HepG2 (cell line): ENCODE data around the gene CCNYL1. TPM values are rescaled to one million over a fixed set of nuclear protein-coding genes. Genes with fewer than 3 reads are reported as not detected.
A peak's percentile ranks its signal among the peaks of the same experiment; 100 is the strongest.

ENCODE experiments used
- CCAR2 ChIP-seq: fragments of 200-400 bp; formaldehyde crosslinking; optimal IDR thresholded peaks from 2 replicates; pipeline ENCODE3; 2018; ENCODE audit warnings: low read depth, mild to moderate bottlenecking, low read length, moderate library complexity
- EP300 ChIP-seq, 3 experiments: sonication (generic) in 1 of 3; formaldehyde crosslinking in 1 of 3; IDR thresholded peaks; 2 replicates each; pipeline versions ENCODE4 v1.5.1 to v1.6.1; 2011 to 2020; ENCODE audit warnings: low read depth in 2 of 3, low read length in 2 of 3, borderline replicate concordance in 1 of 3, improper control_type of control experiment in 1 of 3, mild to moderate bottlenecking in 1 of 3, missing genetic modification reagents in 1 of 3, moderate library complexity in 1 of 3
- FIP1L1 ChIP-seq: fragments of 200-400 bp; formaldehyde crosslinking; IDR thresholded peaks from 2 replicates; pipeline ENCODE4 v1.6.1; 2018; ENCODE audit warnings: low read depth, mild to moderate bottlenecking, low read length, moderate library complexity, borderline replicate concordance; ENCODE audit not compliant: insufficient read depth
- HMGXB4 ChIP-seq, 2 experiments: sonication (generic) in 1 of 2; formaldehyde crosslinking in 1 of 2; IDR thresholded peaks; 2 replicates each; pipeline versions ENCODE4 v1.4.0 to v1.6.1; 2018 to 2020; ENCODE audit warnings: missing genetic modification reagents in 2 of 2, borderline replicate concordance in 1 of 2, low read depth in 1 of 2, mild to moderate bottlenecking in 1 of 2, missing biosample characterization in 1 of 2
- IRF2 ChIP-seq: IDR thresholded peaks from 2 replicates; pipeline ENCODE4 v1.6.1; 2018; ENCODE audit warnings: missing genetic modification reagents, missing compliant biosample characterization
- MED13 ChIP-seq: sonication (generic); formaldehyde crosslinking; IDR thresholded peaks from 2 replicates; pipeline ENCODE4 v1.5.0; 2020; ENCODE audit warnings: missing genetic modification reagents
- MEF2D ChIP-seq: sonication (generic); formaldehyde crosslinking; IDR thresholded peaks from 2 replicates; pipeline ENCODE4 v1.5.1; 2020; ENCODE audit warnings: mild to moderate bottlenecking, missing genetic modification reagents
- MYC ChIP-seq: sonication (generic); formaldehyde crosslinking; IDR thresholded peaks from 2 replicates; pipeline ENCODE4 v1.9.0; 2021; ENCODE audit warnings: missing genetic modification reagents, borderline replicate concordance
- NR2F2 ChIP-seq: IDR thresholded peaks from 2 replicates; pipeline ENCODE4 v1.6.1; 2012; ENCODE audit warnings: low read depth, inconsistent platforms, borderline replicate concordance
- PAF1 ChIP-seq: IDR thresholded peaks from 2 replicates; pipeline ENCODE4 v1.6.1; 2016; ENCODE audit warnings: missing genetic modification reagents, missing compliant biosample characterization
- RXRA ChIP-seq: sonication (generic); formaldehyde crosslinking; IDR thresholded peaks from 2 replicates; pipeline ENCODE4 v1.5.1; 2020; ENCODE audit warnings: missing genetic modification reagents
- SMYD3 ChIP-seq: sonication (generic); formaldehyde crosslinking; IDR thresholded peaks from 2 replicates; pipeline ENCODE4 v1.8.1; 2023; ENCODE audit warnings: mild to moderate bottlenecking, missing genetic modification reagents
- SP2 ChIP-seq: sonication (generic); formaldehyde crosslinking; IDR thresholded peaks from 2 replicates; pipeline ENCODE4 v1.5.1; 2020; ENCODE audit warnings: mild to moderate bottlenecking, missing genetic modification reagents
- SRSF9 ChIP-seq: fragments of 200-400 bp; formaldehyde crosslinking; IDR thresholded peaks from 2 replicates; pipeline ENCODE4 v1.6.1; 2018; ENCODE audit warnings: borderline replicate concordance, mild to moderate bottlenecking, low read depth, low read length; ENCODE audit not compliant: insufficient read depth, poor library complexity, severe bottlenecking
- TOPORS ChIP-seq: sonication (generic); formaldehyde crosslinking; IDR thresholded peaks from 2 replicates; pipeline ENCODE4 v1.8.0; 2023; ENCODE audit warnings: mild to moderate bottlenecking, missing genetic modification reagents
- YEATS2 ChIP-seq: sonication (generic); formaldehyde crosslinking; IDR thresholded peaks from 2 replicates; pipeline ENCODE4 v1.4.0; 2020; ENCODE audit warnings: missing genetic modification reagents, borderline replicate concordance
- ZKSCAN8 ChIP-seq: IDR thresholded peaks from 2 replicates; pipeline ENCODE4 v1.6.1; 2016; ENCODE audit warnings: borderline replicate concordance, missing genetic modification reagents, missing compliant biosample characterization
- ZMYM2 ChIP-seq: sonication (generic); formaldehyde crosslinking; IDR thresholded peaks from 2 replicates; pipeline ENCODE4 v1.8.0; 2022; ENCODE audit warnings: mild to moderate bottlenecking, missing genetic modification reagents
- ZNF138 ChIP-seq: sonication (generic); formaldehyde crosslinking; IDR thresholded peaks from 2 replicates; pipeline ENCODE4 v1.5.0; 2020; ENCODE audit warnings: mild to moderate bottlenecking, low read depth, missing genetic modification reagents
- ZNF430 ChIP-seq: sonication (generic); formaldehyde crosslinking; IDR thresholded peaks from 2 replicates; pipeline ENCODE4 v1.9.0; 2021; ENCODE audit warnings: mild to moderate bottlenecking, missing genetic modification reagents
- ZNF431 ChIP-seq: sonication (generic); formaldehyde crosslinking; IDR thresholded peaks from 2 replicates; pipeline ENCODE4 v1.9.0; 2022; ENCODE audit warnings: missing genetic modification reagents, low read depth, mild to moderate bottlenecking, borderline replicate concordance
- ZNF670 ChIP-seq: sonication (generic); formaldehyde crosslinking; IDR thresholded peaks from 2 replicates; pipeline ENCODE4 v1.8.0; 2022; ENCODE audit warnings: mild to moderate bottlenecking, missing genetic modification reagents, borderline replicate concordance
- ZNF772 ChIP-seq: sonication (generic); formaldehyde crosslinking; IDR thresholded peaks from 2 replicates; pipeline ENCODE4 v1.5.0; 2020; ENCODE audit warnings: mild to moderate bottlenecking, missing genetic modification reagents
- ZNF879 ChIP-seq: sonication (generic); formaldehyde crosslinking; IDR thresholded peaks from 2 replicates; pipeline ENCODE4 v1.8.1; 2023; ENCODE audit warnings: missing genetic modification reagents
- polyA plus RNA-seq, 8 experiments: library from polyadenylated mRNA; depleted of rRNA in 3 of 8; stranded (reverse) in 7 of 8; unstranded in 1 of 8; fragments of >200 nt; fragmentation: Illumina TruSeq in 4 of 8; extraction: Trizol in 4 of 8; gene quantifications; 2 replicates each; pipeline versions ENCODE4 v1.2.1 to v1.2.3, GENCODE V29; 2011 to 2016; ENCODE audit warnings: low read depth in 4 of 8, missing spikeins in 1 of 8, mixed read lengths in 1 of 8; ENCODE audit not compliant: insufficient read depth in 1 of 8
- total RNA-seq, 5 experiments: library from RNA; depleted of rRNA; stranded (reverse); fragments of >200 nt; fragmentation: Illumina TruSeq; extraction: Trizol; gene quantifications; 2 replicates each; pipeline ENCODE4 v1.2.3, GENCODE V29; 2016; ENCODE audit warnings: low read depth in 1 of 5
- TF ChIP-seq, protein P1 (sequence below): sonication (generic); formaldehyde crosslinking; IDR thresholded peaks from 2 replicates; pipeline ENCODE4 v1.4.0; 2020; ENCODE audit warnings: missing genetic modification reagents, borderline replicate concordance

CCNYL1 gene
- total and polyA plus RNA-seq, 2 of the 13 experiments (the other 11 are each of a cell fraction or from before 2014, with no cell fraction given), result 12.5 to 16.2 TPM

DNA sequence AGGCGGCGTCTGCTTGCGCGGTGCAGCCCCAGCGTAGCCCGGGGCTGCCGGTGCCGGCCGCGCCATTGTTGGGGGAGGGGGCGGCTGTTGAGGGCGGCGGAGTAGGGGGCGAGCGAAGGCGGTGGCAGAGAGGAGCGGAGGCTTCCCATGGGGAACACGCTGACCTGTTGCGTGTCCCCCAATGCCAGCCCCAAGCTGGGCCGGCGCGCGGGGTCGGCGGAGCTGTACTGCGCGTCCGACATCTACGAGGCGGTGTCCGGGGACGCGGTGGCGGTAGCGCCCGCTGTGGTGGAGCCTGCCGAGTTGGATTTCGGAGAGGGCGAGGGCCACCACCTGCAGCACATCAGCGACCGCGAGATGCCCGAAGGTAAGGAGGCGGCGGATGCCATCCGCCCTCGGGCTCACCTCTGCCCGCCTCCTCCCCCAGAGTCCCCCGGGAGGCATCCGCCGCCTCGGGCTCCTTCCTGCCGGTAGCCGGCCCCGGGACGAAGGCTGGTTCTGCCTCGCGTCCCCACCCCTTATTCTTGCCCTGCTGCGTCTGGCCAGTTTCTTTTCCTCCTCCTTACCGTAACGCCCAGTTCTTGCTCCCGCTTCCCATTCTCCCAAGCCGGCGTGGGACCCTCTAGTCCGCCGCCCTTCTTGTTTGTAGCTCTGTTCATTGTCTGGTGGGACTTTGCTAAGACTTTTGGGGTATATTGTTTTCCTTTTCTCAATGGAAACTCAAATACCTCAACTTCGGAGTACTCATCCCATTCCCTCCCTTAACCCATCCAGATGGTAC is 500 bp downstream of the CCNYL1 start (continued):
- TF ChIP-seq RXRA (CRISPR knock-in tag) (0 out of 2 replicates have a peak, but pooled peaks have one; percentile 12), ZNF138 (CRISPR knock-in tag) (peak; percentile 48; the same call in 1 of the 2 replicates), ZKSCAN8 (CRISPR knock-in tag) (no peak), FIP1L1 (no peak), PAF1 (CRISPR knock-in tag) (no peak), ZMYM2 (CRISPR knock-in tag) (no peak), ZNF879 (CRISPR knock-in tag) (no peak), MEF2D (CRISPR knock-in tag) (no peak), MED13 (CRISPR knock-in tag) (no peak; the same call in 1 of the 2 replicates), IRF2 (CRISPR knock-in tag) (no peak), SP2 (CRISPR knock-in tag) (no peak), NR2F2 (no peak; the same call in 1 of the 2 replicates), SMYD3 (CRISPR knock-in tag) (no peak), ZNF431 (CRISPR knock-in tag) (no peak), SRSF9 (no peak), ZNF772 (CRISPR knock-in tag) (0 out of 2 replicates have a peak, but pooled peaks have one; percentile 14), MYC (CRISPR knock-in tag) (peak; percentile 15; the same call in 1 of the 2 replicates), TOPORS (CRISPR knock-in tag) (no peak), ZNF670 (no peak), YEATS2 (no peak), CCAR2 (no peak), EP300 (IDR thresholded peaks at IDR 0.05; ENCODE audit: low read depth in 2 of 2, low read length in 2 of 2) (no peak), EP300 (CRISPR knock-in tag; IDR thresholded peaks at IDR 0.05; ENCODE audit: borderline replicate concordance) (no peak), ZNF430 (CRISPR knock-in tag) (no peak), HMGXB4 (CRISPR knock-in tag; IDR thresholded peaks at IDR 0.05; ENCODE audit: borderline replicate concordance in 1 of 2, low read depth in 1 of 2) (no peak; a peak in 1 of 4 replicates)
- TF ChIP-seq, protein P1, sequence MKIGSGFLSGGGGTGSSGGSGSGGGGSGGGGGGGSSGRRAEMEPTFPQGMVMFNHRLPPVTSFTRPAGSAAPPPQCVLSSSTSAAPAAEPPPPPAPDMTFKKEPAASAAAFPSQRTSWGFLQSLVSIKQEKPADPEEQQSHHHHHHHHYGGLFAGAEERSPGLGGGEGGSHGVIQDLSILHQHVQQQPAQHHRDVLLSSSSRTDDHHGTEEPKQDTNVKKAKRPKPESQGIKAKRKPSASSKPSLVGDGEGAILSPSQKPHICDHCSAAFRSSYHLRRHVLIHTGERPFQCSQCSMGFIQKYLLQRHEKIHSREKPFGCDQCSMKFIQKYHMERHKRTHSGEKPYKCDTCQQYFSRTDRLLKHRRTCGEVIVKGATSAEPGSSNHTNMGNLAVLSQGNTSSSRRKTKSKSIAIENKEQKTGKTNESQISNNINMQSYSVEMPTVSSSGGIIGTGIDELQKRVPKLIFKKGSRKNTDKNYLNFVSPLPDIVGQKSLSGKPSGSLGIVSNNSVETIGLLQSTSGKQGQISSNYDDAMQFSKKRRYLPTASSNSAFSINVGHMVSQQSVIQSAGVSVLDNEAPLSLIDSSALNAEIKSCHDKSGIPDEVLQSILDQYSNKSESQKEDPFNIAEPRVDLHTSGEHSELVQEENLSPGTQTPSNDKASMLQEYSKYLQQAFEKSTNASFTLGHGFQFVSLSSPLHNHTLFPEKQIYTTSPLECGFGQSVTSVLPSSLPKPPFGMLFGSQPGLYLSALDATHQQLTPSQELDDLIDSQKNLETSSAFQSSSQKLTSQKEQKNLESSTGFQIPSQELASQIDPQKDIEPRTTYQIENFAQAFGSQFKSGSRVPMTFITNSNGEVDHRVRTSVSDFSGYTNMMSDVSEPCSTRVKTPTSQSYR (CRISPR knock-in tag), result peak; percentile 78; the same call in 1 of the 2 replicates
